ENCODE results near the gene TST.

TST gene

DNA sequence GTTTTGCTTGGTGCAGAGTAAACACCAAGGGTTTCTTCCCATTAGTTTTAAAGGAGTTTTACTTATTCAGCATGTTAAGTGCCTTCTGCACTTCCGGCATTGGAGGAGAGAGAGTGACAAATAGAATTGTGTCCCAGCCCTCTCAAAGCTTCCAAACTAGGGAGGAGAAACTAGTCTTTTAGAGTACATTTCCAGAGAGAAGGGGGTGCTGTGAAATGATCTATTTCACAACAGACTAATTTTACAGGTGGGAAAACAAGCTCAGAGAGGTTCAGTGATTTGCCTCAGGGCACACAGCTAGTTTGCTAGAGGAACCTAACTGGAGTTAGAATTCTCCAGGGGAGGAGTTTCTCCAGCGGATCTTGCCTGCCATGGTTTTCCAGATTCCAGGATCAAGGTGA, 12.9 kb upstream of the TST start:
- no peak for DNase-seq

DNA sequence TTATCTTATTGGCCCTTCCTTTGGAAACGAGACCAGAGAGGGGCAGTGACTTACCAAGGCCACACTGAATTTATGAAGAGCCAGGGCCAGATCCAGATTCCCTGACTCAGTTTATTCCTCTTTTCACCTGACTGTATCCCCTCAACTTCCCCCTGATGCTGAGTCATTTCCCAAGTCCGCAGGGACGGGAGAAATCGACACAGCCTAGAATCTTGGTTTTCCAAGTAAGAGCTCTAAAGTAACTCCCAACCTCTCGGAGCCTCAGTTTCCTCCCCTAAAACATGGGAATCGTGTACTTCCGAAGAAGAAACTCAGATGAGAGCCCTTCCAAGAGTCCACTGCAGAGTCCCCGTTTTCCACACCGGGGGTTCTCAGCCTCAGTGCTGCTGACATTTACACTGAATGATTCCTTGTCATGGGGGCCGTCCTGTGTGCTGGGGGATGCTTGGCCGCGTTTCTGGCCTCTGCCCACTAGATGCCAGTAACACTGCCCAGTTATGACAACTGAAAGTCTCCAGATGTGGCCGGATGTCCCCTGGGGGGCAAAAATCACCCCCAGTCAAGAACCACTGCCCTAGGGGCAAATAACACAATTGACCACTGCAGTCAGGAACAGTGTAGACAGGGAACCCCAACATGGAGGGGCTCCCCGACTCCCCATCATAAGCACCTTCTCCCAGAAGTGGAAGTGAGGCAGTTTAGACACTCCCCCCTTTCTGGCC, 11.5 kb upstream of the TST start:
- no peak for DNase-seq

DNA sequence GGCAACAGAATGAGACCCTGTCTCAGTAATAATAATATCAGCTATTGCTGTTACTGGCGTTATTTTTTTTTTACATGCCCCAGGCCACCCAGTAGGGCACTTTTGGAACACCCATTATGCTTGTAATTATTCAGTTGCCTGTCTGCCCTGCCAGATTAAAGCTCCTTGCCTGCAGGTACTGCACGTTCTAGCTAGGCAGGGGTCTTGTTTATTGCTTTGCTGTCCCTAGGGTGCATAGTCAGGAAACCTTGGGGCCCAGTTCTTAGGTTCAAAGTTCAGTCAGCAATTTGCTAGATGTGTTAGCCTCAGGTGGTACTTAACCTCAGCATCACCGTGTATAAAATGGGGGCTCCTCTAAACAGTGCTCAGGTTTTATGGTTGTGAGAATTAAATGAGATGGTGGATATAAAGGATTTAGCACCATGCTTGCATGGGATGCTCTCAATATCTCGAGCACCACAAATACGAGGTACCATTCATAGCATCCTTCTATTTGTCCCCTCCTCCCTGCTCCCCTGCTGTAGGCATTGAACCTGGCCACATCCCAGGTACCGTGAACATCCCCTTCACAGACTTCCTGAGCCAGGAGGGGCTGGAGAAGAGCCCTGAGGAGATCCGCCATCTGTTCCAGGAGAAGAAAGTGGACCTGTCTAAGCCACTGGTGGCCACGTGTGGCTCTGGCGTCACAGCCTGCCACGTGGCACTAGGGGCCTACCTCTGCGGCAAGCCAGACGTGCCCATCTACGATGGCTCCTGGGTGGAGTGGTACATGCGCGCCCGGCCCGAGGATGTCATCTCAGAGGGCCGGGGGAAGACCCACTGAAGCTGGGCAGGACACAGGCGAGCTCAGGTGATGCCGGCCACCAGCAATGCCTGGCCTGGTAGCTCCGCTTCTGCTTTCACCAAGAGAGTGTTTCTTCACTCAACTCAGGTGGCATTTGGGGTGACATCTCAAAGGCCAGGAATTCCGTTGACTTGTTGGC, 9.7 kb upstream of the TST start:
- DNase-seq = no peak

DNA sequence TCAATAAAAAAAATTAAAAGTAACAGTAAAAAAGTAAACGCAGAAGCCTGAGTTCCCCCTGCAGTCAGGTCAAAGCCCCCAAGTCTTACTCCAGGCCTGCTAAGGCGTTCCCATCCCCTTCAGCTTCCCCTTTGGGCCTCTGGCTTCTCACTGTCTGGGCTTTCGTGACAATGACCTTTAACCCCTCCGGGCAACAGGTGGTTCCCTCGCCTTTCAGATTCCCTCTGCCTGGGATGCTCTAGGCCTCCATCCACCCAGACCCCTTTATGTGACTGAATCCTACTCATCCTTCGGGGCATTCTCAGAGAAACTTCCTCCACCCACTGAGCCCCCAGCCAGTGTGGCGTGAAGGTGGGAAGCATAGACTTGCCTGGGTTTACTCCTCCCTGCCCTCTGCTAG, 8.3 kb upstream of the TST start:
- DNase-seq = no peak

DNA sequence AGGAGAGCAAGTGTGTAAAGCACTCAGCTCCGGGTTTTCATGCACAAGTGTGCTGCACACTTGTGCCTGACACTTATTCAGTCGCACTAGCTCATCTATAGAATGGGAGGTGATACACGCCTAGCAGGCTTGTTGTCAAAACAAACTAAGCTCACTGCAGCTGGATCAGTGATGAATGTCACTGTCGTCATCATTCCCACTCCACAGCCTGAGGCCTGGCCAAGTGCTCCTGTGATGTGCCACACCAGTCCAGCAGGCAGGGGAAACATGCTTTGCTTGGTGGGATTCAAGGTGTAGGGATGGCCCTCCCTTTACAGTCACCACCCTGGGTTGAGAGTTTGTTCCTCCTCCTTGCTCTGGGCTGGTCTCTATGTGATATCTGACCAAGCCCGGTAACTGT, 7.1 kb upstream of the TST start:
- no peak for DNase-seq

DNA sequence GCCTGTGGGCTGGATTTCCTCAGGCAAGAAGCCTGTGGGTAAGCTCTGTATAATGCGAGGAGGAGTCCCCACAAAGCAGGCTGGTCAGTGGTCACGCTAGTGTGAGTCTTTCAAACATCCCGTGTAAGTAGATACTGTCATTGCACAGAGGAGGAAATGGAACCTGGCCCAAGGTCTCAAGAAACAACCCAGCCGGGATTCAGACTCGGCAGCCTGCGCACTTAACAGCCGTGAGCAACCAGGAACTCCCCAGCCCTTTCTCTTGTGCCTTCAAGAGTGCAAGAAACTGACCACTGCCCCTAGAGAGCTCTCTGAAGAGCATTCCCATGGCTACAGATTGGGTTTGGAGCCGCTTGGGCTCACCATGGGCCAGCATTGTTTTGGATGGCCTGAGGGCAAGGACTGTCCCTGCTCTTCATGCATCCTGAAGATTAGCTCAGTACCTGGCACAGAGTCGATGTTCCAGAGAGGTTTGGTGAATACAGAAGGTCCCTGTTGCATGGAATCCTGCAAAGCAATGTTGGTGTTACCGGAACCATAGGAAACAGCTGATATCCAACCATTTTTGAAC, 6.3 kb upstream of the TST start:
- no peak for DNase-seq

DNA sequence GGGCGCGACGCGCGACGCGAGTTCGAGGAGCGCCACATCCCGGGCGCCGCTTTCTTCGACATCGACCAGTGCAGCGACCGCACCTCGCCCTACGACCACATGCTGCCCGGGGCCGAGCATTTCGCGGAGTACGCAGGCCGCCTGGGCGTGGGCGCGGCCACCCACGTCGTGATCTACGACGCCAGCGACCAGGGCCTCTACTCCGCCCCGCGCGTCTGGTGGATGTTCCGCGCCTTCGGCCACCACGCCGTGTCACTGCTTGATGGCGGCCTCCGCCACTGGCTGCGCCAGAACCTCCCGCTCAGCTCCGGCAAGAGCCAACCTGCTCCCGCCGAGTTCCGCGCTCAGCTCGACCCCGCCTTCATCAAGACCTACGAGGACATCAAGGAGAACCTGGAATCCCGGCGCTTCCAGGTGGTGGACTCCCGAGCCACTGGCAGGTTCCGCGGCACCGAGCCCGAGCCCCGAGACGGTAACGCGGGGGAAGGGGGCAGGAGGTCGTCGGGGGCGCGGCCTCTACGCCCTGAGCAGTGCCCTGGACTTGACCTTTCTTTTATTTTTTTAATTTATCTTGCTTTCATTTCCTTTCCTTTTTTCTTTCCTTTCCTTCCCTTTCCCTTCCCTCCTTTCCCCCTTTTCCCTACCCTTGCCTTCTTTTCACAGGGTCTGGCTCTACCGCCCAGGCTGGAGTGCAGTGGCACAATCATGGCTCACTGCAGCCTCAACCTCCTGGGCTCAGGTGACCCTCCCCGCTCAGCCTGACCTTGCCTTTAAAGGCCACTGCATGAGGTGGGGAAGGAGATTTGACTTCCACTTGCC, 5.3 kb upstream of the TST start:
- DNase-seq = no peak

DNA sequence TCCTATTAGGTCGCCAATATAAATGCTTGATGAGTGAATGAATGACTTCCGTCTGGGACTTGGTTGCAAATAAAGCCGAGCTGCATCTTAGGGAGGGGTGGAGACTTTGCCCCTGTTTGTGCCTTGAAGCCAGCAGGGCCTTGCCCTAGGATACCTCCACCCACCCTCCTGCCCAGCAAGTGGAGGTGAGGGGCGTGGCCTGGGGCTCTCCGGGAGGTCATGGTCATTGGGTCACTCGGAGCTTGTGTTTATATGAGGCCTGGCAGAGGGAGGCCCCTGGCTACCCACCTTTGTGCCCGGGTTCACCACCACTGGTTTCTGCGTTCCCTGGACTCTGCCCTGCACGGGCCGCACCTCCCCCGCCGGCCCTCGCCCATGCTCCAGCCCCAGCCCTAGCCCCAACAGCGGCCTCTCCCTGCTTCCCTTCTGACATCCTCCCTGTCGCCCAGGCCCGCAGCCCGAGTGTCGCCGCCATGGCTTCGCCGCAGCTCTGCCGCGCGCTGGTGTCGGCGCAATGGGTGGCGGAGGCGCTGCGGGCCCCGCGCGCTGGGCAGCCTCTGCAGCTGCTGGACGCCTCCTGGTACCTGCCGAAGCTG, 4.6 kb upstream of the TST start:
- DNase-seq = no peak

DNA sequence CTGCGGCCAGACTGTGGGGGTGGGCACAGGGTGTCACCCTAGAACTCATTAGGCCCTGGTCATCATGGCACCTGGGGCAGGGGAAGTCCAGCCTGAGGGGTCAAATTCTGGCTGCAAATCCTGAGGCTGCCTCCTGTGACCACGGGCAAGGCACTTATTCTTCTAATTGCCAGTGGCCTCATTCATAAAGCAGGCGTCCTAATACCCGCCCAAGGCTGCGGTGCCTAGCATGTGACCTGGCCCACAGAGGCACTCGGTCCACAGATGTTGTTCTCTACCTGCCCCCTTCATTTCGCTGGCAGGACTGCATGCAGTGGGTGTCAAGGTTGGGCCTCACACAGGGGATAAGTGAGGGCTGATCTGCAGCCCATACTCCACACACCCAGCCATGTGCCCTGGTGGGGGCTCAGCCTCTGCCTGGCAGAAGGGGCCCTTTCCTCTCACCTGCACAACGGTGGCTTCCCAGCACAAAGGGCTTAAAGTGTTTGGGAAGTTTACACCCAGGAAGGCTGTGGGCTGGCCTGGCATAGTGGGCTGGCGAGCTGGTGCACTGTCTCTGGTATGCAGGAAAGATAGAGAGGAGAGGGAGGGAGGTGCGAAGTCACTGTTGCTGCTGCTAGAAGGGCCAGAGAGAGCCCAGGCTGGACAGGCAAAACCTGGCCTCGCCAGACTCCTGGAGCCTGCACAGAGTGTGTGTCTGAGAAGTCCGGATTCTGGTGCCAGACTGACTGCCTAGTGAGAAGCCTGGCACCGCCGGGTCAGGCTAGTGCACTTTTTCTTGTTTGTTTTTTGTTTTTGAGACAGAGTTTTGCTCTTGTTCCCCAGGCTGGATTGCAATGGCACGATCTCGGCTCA, 3.5 kb upstream of the TST start:
- DNase-seq = no peak

DNA sequence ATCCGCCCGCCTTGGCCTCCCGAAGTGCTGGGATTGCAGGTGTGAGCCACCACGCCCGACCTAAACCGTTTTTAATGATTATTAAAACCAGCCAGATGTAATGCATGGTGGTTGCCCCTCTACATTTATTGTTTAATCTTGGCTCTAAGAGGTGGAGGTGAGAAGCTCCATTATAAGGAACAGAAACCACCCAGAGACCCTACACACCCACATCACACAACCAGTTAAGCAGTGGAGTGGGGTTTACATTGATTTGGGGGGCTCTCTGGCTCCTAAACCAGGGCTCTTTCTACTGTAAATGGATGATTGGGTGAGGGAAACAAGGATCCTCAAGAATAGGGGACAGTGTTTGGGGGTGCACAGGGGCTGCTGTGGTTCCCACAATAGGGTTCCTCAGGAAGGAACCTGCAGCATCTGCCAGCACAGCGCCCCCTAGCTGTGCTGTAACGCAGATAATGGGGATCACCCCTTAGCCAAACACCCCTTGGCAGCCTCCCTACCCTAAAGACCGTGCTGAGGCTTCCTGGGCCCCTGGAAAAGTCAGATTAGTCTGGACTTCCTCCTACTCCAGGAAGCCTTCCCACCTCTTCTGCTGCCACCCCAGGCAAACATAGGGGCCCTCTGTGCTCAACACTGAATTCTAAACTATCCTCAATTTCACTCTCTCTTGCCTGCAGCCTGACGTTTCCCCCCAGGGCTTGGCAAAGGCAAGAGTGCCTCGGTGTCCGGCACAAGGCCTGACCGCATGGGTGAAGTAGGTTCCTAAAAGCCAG, 2.6 kb upstream of the TST start:
- peak; percentile 48 for DNase-seq

DNA sequence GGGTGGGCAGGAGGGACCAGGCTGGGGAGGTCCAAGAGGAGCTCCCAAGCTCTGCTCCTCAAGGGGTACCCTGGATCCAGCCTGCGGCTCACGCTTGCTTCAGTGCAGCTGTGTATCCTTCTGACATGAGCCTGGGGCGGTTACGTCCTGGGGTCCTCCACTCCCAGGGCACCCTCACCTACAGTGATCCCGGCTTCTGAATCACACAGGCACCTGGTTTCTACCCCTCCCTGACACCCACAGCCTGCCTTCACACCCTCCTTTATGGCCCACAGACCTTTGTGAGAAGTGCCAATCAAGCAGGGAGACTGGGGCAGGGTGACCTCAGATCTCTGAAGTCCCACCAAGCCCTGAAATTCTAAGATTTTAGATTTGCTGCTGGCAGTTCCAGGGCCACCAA, 1.8 kb upstream of the TST start:
- no peak for DNase-seq

DNA sequence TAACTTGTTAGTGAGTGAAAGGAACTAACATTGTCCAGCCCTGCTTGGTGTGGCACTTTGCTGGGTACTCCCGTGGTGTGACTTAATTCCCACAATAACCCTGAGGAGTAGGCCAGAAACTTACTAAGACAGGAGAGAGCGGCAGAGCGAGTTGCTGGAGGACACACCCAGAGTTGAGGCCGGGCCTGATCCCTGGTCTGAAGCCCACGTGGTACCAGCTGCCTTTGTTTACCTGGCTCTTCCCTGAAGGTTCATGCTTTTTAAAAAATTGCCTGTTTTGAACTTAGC, 889 bp upstream of the TST start:
- DNase-seq = no peak

DNA sequence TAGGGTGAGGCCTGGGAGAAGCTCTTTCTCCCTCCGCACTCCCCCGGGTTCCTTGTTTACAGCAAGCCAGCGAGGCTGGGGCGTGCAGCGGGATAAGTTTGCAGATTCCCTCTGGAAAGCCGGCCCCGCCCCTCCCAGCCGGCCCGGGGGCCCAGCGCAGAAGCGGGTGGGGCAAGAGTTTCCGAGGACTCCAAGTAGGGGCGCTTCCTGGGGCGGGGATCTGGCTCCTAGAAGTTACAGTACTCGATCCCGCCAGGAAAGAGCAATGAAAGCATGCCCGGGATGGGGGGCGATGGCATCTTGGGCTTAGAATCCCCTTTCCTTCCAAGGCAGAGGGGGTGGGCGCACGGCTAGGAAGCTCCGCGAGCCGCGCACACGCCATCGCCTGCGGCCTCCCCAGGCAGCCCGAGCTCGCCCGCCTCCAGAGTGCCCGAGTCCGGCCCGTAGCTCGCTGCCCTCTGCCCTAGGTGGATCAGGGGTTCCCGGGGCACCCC, 385 bp downstream of the TST start:
- no peak for DNase-seq

DNA sequence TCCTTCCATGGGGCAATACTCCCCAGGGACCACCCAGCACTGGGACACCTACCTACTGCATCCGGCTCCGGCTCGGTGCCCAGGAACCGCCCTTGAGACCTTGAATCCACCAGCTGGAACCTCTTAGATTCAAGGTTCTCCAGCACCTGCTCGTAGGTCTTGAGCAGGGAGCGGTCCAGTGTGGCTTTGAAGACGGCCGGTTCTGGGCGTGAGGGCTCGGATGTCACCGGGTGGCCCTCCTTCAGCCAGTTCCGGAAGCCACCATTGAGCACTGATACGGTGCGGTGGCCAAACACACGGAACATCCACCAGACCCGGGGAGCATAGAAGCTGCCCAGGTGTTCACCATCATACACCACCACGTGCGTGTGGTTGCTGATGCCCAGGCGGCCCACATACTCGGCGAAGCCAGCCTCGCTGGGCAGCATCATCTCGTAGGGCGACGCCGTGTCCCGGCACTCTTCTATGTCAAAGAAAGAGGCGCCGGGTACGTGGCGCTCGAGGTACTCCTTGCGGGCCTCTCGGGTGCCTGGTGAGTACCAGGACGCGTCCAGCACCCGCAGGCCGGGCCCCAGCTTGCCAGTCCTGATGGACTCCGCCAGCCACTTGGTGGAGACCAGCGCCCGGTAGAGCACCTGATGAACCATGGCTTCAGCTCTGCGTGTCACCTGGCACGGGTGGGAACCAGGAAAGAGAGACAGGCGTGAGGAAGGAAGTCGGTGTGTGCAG, 997 bp downstream of the TST start:
- no peak for DNase-seq

DNA sequence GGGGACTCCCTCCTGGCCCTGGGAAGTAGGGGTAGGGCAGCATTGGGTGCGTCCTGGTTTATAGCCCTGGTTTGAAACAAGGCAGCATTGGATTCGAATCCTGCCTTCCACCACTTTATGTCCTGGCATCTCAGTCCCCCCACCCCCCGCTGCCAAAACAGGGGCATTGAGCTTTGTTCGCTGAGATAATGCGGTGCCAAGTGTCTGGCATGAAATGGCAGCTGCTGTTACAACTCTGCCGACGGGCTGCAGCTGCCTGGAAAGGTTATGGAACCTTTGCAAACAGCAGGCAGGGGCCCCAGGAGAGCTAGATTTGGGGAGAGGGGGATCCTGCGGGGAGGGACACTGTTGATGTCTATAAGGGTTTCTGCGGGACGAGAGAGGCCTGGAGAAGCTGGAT, 1.9 kb downstream of the TST start:
- DNase-seq = no peak

DNA sequence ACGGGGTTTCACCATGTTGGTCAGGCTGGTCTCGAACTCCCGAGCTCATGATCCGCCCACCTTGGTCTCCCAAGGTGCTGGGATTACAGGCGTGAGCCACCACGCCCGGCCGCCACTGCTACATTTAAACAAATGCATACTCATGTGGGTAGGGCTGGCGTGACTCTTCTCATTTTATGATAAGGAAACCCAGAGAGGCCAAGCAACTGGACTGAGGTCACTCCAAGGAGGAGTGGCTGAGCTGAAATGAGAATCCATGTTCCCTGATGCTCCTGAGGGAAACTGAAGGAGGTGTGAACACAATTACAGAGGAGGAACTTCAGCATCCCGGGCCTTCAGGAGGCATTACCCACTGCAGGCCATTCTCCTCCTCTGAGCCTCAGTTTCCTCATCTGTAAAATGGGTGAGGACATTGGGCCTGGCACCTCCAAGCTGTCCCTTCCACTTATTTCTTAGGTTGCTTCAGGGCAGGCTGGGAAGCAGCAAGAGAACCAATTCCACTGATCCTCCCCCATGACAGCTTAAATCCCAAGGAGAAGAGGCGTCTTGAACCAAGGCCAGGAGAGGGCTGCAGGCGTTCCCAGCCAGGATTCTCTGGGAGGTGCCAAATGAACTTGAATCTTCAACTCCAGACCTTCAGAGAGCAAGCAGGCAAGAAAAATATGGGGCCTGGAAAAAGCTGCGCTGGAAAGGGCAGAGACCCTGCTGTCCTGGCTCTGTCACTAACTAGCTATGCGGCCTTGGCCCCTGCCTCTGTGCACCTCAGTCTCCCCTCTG, 2.9 kb downstream of the TST start:
- no peak for DNase-seq

DNA sequence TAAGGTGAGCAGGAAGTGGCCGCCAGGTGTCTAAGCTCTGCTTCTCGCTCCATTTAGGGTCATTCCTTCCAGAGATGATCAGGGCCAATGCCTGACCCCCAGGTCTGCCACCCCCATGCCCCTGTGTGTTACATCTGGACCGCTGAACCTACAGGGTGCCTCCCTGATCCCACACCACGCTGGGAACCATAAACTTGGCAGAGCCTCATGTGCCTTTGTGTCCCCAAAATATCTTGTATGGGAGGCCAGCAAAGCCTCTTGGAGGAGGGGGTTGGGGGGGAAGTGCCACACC, 3.7 kb downstream of the TST start:
- no peak for DNase-seq

DNA sequence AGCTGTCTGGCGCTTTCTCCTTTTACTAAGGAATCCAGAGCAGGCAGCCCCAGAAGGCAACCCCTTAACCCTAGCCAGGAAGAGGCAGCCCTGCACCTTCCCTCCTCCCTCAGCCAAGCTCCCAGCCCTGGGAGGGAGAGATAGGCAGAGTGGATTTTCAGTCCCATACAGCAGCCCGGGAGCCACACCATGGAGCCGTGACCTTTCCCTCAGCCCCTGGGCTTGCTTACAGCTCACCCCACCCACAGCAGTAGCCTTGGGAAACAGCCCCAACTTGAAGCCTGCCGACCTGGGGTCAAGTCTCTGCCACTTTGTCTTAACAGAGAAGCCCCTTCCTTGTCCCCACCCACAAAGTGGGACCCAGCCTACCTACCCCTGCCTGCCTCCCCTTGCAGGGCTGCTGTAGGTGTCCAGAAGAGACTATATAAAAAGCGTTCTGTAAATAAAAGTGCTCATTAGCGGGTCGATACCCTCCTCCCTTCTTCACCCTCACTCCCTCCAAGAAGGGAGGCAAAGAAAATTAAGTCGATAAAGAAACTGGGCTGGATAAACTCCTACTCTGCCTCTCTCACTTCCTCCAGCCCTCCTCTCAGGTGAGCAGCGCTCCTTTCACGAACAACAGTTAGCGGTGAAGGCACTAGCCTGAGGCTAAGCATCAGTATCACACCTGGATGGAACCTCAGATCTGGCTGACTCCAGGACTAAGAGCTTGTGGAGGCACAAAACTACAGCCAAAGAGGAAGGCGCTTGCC, 4.2 kb downstream of the TST start:
- no peak for DNase-seq

DNA sequence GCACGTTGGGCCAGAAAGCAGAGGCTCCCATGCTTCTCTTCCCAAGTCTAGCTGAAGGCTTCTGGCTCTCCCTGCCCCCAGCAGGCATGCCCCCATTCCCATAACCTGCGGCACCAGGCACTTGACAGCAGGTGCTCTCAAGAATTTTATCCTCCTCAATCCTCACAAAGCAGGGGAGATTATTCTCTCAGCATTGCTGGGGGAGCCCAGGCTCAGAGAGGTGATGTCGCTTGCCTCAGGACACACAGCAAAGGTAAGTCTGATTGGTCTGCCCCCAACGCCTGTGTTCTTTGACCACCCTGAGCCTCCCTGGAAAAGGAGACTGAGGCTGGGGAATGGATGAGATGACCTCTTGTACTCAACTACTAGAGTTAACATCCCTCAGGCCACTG, 4.8 kb downstream of the TST start:
- DNase-seq = no peak

All from effector CD4-positive, alpha-beta T cell (primary cell).